WTC11 (cell line): Measurements from ENCODE around the gene THOC5.

Experiments
- JUN ChIP-seq: sonication (generic); formaldehyde crosslinking; IDR thresholded peaks from 2 replicates; pipeline ENCODE4 v1.8.0; 2023; ENCODE audit warnings: mild to moderate bottlenecking, missing genetic modification reagents
- NR2C2 ChIP-seq: sonication (generic); formaldehyde crosslinking; IDR thresholded peaks from 2 replicates; pipeline ENCODE4 v1.8.0; 2022; ENCODE audit warnings: mild to moderate bottlenecking, missing genetic modification reagents
- ZNF232 ChIP-seq: sonication (generic); formaldehyde crosslinking; IDR thresholded peaks from 2 replicates; pipeline ENCODE4 v1.8.0; 2022; ENCODE audit warnings: mild to moderate bottlenecking, missing genetic modification reagents

GRCh38 chr22:29520851-29521250 lies 32.7 kb downstream of the THOC5 start:
- TF ChIP-seq ZNF232 (no peak), NR2C2 (CRISPR knock-in tag) (no peak), JUN (no peak)
